Stimulated activated naive CD8-positive, alpha-beta T cell treated with anti-CD3 and anti-CD28 coated beads, Interleukin-15, Interleukin-2, amounts not matched to agents 100 U/mL and 50 U/mL, for 24 hours (primary cell): ENCODE measurements around the gene MYO5B.
"Not testable (repeated sequence)": the region's sequence is repeated elsewhere in the genome, so short reads cannot be mapped to it uniquely, and the experiment has no call there.

ENCODE experiments used
- ATAC-seq: fragments of 150-1000 bp; cut with Tn5 transposase; one replicate; pipeline ENCODE4 v1.10.0; 2021
- DNase-seq: peaks from one replicate; pipeline ENCODE4 v3.0.0; 2021

Gene MYO5B

DNA sequence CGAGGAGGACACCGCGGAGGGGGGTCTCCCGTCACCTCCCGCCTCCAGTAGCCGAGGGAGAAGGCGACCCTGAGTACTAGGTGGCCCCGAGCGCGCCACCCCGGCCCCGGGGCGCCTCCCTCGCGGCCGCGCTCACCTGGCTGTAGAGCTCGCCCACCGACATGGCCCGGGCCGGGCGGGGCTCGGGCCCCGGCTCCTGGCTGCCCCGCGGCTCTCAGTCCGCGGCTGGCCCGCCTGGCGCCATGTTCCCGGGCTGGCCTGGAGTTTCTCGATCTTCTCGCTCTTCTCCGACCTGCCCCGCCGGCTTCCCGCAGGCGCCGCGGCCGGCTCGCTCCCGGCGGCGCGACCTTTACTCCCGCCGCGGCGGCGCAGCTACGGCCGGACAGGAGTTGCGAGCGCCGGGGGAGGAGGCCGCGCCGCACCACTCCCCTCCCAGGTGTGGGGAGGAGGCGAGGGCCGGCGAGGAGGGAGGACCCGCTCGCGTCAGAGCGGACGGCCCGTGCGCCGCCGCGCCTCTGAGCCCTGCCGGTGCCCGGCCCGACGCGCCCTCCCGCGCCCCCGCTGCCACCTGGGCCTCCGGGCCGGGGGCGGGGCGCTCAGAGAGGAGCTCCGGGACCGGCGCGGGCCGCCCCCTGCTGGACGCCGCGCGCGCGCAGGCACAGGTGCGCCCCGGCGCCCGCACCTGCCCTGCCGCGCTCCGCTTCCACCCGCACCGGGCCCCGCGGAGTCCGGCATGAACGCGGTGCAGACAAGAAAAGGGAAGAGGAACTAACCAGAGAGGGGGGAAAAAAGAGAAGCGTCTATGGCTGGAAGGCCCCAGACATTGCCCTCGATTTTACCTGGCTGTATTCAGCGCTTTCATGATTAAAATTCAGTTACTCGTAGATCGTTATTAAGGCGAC lies at the start of gene MYO5B:
TSS of gene MYO5B (minus strand) at position 517 of the 902 bp plus-strand sequence. CDS start at position 163, 354 bp downstream.
- DNase-seq (peak; percentile 69), ATAC-seq (peak; percentile 72)

DNA sequence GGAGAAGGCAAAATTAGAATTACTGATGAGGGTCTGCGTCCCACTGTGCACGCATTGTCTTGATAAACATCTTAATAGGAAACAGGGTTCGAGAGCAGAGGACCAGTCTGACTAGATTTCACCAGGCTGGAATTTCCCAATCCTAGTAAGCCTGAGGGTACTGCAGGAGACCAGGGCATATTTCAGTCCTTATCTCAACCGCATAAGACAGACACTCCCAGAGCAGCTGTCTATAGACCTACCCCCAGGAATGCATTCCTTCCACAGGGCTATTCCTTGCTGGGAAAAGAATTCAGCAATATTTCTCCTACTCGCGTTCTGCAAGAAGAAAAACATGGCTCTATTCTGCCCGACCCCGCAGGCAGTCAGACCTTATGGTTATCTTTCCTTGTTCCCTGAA lies 46.8 kb upstream of the MYO5B start:
- DNase-seq, ATAC-seq: not testable (repeated sequence)

DNA sequence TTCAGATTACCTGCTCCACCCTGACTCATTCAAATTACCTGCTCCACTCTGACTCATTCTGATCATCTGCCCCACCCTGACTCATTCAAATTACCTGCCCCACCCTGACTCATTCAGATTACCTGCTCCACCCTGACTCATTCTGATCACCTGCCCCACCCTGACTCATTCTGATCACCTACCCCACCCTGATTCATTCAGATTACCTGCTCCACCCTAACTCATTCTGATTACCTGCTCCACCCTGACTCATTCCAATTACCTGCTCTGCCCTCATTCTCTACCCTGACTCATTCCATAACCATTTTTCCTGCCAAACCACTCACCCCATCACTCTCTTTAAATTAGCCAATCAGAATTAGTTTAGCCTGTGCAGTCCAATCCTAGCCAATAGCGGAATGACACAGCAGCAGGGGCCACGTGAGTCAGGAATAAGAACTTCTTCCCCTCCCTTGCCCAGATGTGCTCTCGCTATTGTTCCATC lies 45.2 kb upstream of the MYO5B start:
- ATAC-seq (no peak), DNase-seq (no peak)

DNA sequence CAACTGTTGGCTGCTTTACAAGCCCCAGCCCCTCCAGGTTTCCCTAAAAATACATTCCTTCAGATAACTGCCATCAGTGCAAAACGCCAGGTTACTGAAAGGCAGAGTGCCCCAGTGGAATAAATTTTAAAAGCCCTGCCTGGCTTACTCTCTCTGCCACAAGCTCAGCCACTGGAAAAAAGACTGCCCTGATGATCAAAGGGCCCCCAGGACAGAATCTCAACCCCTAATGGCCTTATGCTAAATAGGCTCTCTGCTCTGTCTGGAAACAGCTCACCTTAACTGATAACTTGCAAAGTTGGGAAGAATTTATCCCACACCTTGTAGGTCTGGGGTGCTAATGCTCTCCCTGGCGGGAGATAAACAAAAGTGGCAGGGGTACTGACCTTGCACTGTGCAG lies 37.5 kb upstream of the MYO5B start:
- no peak for DNase-seq
- no peak for ATAC-seq

DNA sequence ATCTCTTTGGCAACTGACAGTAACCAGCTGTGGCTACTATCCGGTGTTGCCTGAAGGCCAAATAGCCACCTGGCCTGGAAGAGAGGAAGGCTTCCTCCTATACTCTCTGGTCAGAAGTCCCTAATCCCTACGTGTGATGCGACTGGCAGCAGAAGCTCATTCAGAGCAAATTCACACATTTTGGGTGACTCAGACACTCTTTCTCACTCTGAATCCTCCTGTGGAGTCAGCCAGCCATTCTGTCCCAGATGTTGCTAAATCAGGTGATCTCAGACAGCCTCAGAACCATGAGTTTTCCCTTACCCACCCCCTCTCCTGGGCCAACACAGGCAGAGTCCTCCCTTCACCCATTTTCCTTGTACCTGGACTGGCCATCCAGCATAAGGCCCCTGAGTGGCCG lies 36.7 kb upstream of the MYO5B start:
- ATAC-seq = peak; percentile 72
- DNase-seq = no peak

GRCh38 chr18:50220249-50220648 lies 25.3 kb upstream of the MYO5B start:
- not testable (repeated sequence) for DNase-seq

GRCh38 chr18:50218432-50219197 lies 23.7 kb upstream of the MYO5B start:
- DNase-seq (peak; percentile 18), ATAC-seq (peak; percentile 40)

More at GRCh38 chr18:50220249-50220648, 25.3 kb upstream of the MYO5B start:
- not testable (repeated sequence) for ATAC-seq

DNA sequence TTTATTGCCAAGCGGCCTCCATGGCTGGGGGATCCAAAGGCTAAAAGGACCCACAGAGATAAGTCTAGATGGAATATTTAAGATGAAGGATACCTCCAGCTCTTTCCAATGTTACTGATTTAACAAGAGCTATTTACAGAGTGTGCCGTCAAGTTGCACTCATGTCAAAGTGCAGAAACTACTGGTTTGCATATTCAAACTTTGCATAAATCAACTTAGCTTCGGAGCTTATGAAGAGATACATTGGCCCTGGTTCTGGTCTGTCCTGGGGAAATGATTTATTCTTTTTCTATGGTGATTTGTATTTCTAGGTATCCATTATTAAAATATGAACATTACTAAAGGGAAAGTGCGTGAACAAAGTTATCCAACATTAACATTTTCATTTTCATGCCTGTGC lies 14.4 kb upstream of the MYO5B start:
- ATAC-seq (no peak), DNase-seq (no peak)

GRCh38 chr18:50207722-50208121 lies 12.8 kb upstream of the MYO5B start:
- ATAC-seq (no peak), DNase-seq (no peak)

DNA sequence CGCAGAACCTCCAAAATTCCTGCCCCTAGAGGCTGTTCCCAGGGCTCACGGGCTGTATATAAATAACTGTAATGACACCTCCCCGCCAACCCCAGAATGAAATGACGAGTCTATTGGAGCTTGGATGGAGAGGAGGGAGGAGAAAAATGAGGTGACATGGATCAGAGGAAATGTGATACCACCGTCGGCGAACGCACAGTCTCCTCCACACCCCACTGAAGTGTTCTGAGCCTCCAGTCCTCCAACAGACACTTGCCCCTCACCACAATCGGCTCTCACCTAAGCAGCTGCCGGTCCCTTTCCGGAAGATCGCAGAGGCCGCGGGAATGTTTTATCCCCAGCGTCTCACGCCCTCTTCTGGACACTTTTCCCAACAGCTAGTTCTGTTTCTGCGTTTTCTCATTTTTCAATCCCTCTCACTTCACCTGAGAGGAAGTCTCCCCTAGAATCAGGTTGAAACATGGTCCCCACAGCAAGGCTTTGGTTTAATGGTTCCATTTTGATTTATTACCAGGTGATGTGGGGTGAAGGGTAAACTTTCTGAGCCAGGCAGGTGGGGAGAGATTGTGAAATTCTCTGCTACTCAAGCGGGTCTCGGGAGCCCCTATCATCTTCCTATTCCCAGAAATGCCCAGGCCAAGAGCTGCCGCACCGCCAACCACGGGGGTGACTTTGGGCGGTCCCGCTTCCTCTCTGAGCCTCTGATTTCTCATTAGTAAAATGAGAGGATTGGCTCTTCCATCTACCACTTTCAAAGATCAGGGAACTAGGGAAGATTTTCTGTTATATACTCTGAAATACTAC lies 9.1 kb upstream of the MYO5B start:
- peak; percentile 23 for ATAC-seq
- DNase-seq = peak; percentile 33

- ATAC-seq = no peak
- DNase-seq = no peak
These were observed 6.6 kb upstream of the MYO5B start for GRCh38 chr18:50201476-50202018.

DNA sequence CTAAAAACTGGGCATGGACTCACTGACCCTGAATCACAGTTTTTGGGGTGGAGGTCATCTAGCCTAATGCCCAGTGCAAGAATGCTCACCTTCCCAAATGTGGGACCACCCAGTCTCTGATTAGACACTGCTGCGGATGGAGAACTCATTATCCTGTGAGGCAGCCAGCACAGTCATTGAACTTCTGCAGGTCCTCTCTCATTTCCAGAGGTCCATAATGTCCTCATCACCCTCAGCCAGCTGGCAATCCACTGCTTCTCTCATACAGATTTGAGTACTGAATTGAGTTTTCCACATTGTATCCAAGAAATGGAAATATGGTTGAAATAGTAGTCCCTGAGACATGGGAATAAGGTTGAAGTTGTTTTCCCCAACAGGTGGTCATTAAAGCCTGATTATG lies 5.0 kb upstream of the MYO5B start:
- ATAC-seq (no peak), DNase-seq (no peak)

- DNase-seq = no peak
- ATAC-seq = no peak
These were observed 4.5 kb upstream of the MYO5B start for GRCh38 chr18:50199346-50199855.

DNA sequence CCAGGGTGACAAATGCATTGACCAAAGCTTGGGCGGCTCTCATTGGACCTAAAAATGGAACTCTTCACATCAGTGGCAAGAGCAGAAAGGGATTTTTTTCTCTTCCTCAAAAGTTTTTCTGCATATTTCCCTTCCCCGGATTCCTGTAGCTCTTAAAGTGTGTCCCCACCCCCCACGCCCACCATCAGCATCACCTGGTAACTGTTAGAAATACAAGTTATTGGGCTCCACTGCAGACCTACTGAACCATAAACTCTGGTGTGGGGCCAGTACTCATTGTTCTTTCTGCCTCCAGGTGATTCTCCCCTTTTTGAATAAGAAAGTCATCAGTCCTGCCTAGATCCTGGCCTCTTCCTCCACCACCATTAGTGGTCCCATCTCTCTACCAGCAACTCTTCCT lies 1.3 kb upstream of the MYO5B start:
- no peak for ATAC-seq

DNA sequence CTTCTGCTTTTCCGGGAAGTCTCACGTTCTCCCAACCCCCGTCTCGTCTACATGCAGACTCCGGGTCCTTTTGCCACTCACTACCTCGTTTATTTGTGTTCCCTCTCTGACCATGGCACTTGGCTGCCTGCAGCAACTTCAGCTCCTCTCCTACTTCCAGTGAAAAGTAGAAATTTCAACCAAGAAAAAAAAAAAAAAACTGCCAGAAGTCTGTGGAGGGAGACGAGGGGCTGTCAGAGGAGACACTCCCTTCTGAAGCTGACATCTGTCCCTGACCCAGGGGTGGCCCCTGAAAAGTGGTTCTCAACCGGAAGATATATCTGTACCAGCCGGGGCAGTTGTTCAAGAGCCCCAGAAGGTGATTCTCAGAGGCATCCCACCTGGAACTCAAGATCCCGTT lies 742 bp upstream of the MYO5B start:
- ATAC-seq (no peak), DNase-seq (no peak)

More for the DNA sequence above, 1.3 kb upstream of the MYO5B start:
- no peak for DNase-seq

- DNase-seq = no peak
- ATAC-seq = no peak
These were observed 934 bp downstream of the MYO5B start for GRCh38 chr18:50193796-50194630.

DNA sequence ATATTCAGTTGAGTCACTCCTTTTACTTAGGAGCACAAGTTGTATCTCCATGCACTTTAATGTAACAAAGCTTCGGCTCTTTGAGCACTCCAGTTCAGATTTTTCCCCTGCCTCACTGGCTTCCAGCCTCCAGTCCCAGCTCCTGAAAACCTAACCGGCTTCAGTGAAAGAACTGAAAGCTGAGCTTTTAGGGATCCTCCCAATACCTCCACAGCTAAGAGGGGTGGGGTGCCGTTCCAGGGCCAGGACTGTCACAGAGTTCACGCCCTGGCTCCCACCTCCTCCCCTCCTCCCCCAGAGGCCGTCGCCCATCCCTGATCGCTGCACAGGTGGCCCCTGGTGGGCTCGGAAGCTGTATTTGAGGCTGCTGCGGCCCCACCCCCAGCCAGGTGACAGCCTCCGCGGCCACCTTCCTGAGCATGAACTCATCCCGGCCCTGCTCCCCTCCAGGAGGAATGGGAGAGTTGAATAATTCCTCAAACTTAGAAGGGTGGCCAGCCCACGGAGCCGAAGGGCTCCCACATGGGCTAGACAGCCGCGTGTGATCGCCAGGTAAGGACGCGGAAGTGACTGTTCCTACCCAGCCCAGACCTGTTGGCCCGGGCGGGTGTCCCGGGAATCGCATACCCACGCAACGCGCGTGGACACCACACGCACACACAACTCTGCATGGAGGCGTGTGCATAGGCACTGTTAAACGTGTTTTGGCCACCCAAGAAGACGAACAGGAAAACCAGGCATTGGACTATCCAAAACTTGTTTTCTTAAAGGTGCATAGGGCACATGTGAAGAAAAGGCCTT lies 1.8 kb downstream of the MYO5B start:
- no peak for ATAC-seq

DNA sequence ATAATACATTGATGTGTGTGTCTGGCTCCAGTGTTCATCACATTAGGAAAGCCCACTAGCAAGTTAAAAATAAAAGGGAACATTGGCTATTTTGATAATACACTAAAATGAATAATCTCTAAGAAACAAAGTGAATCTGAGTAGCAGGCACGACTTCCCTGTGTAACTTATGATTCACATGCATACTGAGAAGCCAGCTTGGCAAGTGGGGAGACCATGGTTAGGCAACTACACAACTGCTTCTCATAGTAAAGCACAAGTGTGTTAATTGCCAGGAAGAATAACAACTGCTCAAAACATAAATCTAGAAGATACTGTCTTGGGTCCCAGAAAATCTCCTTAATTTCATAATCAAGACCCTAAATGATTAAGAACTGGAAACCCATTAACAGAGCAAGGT lies 4.0 kb downstream of the MYO5B start:
- DNase-seq = no peak
- no peak for ATAC-seq

More for the DNA sequence above, 1.8 kb downstream of the MYO5B start:
- no peak for DNase-seq

DNA sequence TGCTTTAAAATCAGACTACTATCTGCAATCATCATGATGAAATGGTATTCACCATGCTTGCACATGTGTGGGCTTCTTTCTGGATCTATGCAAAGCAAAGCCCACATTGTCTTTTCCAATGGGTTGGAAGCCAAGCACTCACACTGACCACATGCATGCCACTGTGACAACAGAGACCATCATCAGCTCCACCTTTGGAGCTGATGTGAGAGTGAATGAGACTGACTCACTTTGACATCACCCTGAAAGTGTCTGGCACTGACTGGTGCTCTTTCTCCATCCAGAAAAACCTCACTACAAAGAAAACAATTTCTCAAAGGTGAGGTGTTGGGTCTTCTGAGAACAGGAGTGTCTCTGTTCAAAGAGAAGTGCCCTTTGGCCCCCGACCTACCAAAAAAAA lies 4.7 kb downstream of the MYO5B start:
- ATAC-seq = peak; percentile 83
- no peak for DNase-seq

DNA sequence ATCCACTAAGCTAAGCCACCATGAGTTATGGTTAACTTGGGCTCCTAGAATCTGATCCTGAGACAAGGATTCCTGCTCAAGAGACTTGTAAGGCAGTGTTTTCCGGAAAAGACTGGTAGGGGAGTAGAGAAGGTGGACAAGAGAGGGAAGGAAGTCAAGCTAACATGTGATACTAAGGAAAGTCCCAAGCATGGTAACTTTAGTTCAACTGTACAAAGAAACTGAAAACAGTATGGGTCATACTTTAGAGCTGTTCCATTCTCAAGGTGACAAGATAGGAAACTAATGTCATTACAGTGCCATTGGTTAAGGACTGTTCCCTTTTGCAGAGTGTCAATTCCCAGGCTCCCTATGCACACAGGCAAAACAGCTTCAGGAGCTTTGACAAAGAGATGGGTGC lies 5.8 kb downstream of the MYO5B start:
- ATAC-seq = no peak
- no peak for DNase-seq
